A549 (cell line): ENCODE data around the gene ILDR2. TPM values are rescaled to one million over a fixed set of nuclear protein-coding genes. Genes with fewer than 3 reads are reported as not detected.

Source experiments
- ATAC-seq, 2 experiments: fragments of 200-7000 bp in 1 of 2; fragments of >200 bp in 1 of 2; cut with Nextera tagmentation in 1 of 2; cut with Tn5 transposase in 1 of 2; 3 replicates each; pipeline versions ENCODE4 v1.8.0 to v1.9.1; 2018 to 2020; ENCODE audit warnings: mild to moderate bottlenecking in 1 of 2, moderate library complexity in 1 of 2
- CTCF ChIA-PET: fragments of 300-600 bp; sonication (Branson Sonifier 250); formaldehyde crosslinking; extraction: SDS; loops from one replicate; lab custom pipeline; 2021; ENCODE audit warnings: antibody characterized with exemption, inconsistent platforms; lab: Yijun Ruan, JAX
- POLR2A ChIA-PET: fragments of 350-600 bp; formaldehyde crosslinking; extraction: SDS; loops from one replicate; lab custom pipeline; 2021; ENCODE audit warnings: antibody characterized with exemption, inconsistent platforms; lab: Yijun Ruan, JAX
- DNase-seq, 2 experiments: peaks; one replicate each; pipeline versions ENCODE4 v3.0.0 to v3.0.0-alpha.2; 2011 to 2016; ENCODE audit warnings: low read depth in 1 of 2, low spot score in 1 of 2
- FAIRE-seq: peaks from 2 replicates; lab custom pipeline; 2011; peaks lifted over from hg19 to GRCh38; lab: Jason Lieb, UNC
- H3K27ac ChIP-seq, 2 experiments: fragments of >200 bp; sonication (Bioruptor Twin); formaldehyde crosslinking; 3 replicates each; pipeline ENCODE4 v1.5.1; 2016 to 2017
- H3K4me1 ChIP-seq: fragments of >200 bp; sonication (Bioruptor Twin); formaldehyde crosslinking; 3 replicates; pipeline ENCODE4 v1.6.1; 2016
- H3K4me2 ChIP-seq: fragments of >200 bp; sonication (Bioruptor Twin); formaldehyde crosslinking; 3 replicates; pipeline ENCODE4 v1.6.1; 2016
- H3K4me3 ChIP-seq: fragments of >200 bp; sonication (Bioruptor Twin); formaldehyde crosslinking; 3 replicates; pipeline ENCODE4 v1.5.1; 2016
- H3K9me3 ChIP-seq: fragments of >200 bp; sonication (Bioruptor Twin); formaldehyde crosslinking; 3 replicates; pipeline ENCODE4 v1.6.1; 2016
- EHMT2 ChIP-seq: fragments of 200-600 bp; sonication (generic); IDR thresholded peaks from 2 replicates; pipeline ENCODE4 v1.6.1; 2016; ENCODE audit warnings: antibody characterized with exemption, low read depth, mild to moderate bottlenecking, moderate library complexity
- HDAC2 ChIP-seq: fragments of 200-600 bp; sonication (generic); IDR thresholded peaks from 2 replicates; pipeline ENCODE4 v1.6.1; 2016
- HOXB13 ChIP-seq: fragments of 250-450 bp; sonication (Bioruptor Pico); IDR thresholded peaks from 2 replicates; pipeline ENCODE4 v1.5.0; 2020; ENCODE audit warnings: low read depth, mild to moderate bottlenecking, moderate library complexity
- KDM1A ChIP-seq: fragments of 200-600 bp; sonication (generic); IDR thresholded peaks from 2 replicates; pipeline ENCODE4 v1.6.1; 2016; ENCODE audit warnings: low read depth, mild to moderate bottlenecking
- KDM5A ChIP-seq: fragments of 200-600 bp; sonication (generic); IDR thresholded peaks from 2 replicates; pipeline ENCODE4 v1.6.1; 2016; ENCODE audit warnings: antibody characterized with exemption, mild to moderate bottlenecking
- NFE2L2 ChIP-seq: fragments of 150-350 bp; conservative IDR thresholded peaks from 2 replicates; pipeline ENCODE4 v1.6.1; 2014; ENCODE audit warnings: low read length
- NPAS2 ChIP-seq: fragments of 250-450 bp; sonication (Bioruptor Pico); IDR thresholded peaks from 2 replicates; pipeline ENCODE4 v1.8.0; 2022; ENCODE audit warnings: mild to moderate bottlenecking, moderate library complexity, borderline replicate concordance
- NR3C1 ChIP-seq: fragments of >200 bp; sonication (Bioruptor Twin); formaldehyde crosslinking; IDR thresholded peaks from 3 replicates; pipeline ENCODE4 v1.6.1; 2017
- RCOR1 ChIP-seq: fragments of 150-350 bp; IDR thresholded peaks from 2 replicates; pipeline ENCODE4 v1.6.1; 2014; ENCODE audit warnings: antibody characterized with exemption, low read length, low read depth
- TP53 ChIP-seq: fragments of 250-450 bp; sonication (Bioruptor Pico); IDR thresholded peaks from 2 replicates; pipeline ENCODE4 v1.5.0; 2021; ENCODE audit warnings: mild to moderate bottlenecking, moderate library complexity
- WGBS: methylation state at CpG from one replicate; pipeline ENCODE4 v1.1.6; 2017; ENCODE audit errors: missing lambda C conversion rate; 5-methylcytosine and 5-hydroxymethylcytosine counted together
- polyA plus RNA-seq, 4 experiments: library from polyadenylated mRNA; depleted of rRNA in 3 of 4; stranded (reverse); fragments of >200 nt; fragmentation: RNase III in 1 of 4; extraction: RNeasy Plus Mini Kit Qiagen cat#74134 plus additional on column Dnase treatment in 1 of 4; gene quantifications; 2 replicates in 3 of 4; 3 replicates in 1 of 4; pipeline ENCODE4 v1.2.3, GENCODE V29; 2011 to 2017
- TF ChIP-seq, protein P1 (sequence below): fragments of 250-450 bp; sonication (Bioruptor Pico); IDR thresholded peaks from 2 replicates; pipeline ENCODE4 v1.5.0; 2021; ENCODE audit warnings: mild to moderate bottlenecking, moderate library complexity, borderline replicate concordance
- TF ChIP-seq, protein P2 (sequence below): IDR thresholded peaks from 2 replicates; pipeline ENCODE4 v1.6.1; 2012
- TF ChIP-seq, protein P3 (sequence below): IDR thresholded peaks from 2 replicates; pipeline ENCODE4 v1.6.1; 2012

The ILDR2 gene
- polyA plus RNA-seq, 2 of the 4 experiments (the other 2 are of a cell fraction), result 0.04 TPM; not detected in 1

DNA sequence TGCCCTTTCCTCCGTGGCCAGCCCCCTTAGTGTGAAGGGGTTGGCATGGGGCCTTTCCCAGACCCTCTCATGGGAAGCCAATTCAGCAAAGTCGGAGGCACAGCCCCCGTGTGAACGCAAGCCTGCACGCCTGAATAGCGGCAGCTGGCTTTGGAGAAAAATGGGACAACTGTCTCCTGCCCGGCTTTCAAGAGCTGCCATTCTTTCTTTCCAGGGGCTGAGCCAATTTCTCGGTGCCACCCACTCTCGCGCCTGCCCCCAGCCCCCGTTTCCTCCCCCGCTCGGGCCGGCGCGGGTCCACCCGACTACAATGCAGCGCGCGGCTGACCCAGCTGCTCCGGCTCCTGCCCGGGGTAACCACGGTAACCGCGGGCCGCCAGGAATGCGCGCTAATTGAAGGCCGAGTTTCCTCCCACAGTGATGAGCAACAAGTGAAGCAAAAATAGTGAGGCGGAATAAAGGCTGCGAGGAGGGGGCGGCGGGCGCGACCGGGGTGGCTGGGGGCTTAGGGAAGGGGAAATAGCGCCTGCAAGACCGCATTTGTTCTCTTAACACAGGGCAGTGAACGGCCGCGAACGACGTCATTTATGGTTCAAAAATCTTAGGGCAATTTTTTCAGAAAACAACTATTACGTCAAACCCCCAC, 27.8 kb downstream of the ILDR2 start (continued):
- TF ChIP-seq EHMT2, result no peak

DNA sequence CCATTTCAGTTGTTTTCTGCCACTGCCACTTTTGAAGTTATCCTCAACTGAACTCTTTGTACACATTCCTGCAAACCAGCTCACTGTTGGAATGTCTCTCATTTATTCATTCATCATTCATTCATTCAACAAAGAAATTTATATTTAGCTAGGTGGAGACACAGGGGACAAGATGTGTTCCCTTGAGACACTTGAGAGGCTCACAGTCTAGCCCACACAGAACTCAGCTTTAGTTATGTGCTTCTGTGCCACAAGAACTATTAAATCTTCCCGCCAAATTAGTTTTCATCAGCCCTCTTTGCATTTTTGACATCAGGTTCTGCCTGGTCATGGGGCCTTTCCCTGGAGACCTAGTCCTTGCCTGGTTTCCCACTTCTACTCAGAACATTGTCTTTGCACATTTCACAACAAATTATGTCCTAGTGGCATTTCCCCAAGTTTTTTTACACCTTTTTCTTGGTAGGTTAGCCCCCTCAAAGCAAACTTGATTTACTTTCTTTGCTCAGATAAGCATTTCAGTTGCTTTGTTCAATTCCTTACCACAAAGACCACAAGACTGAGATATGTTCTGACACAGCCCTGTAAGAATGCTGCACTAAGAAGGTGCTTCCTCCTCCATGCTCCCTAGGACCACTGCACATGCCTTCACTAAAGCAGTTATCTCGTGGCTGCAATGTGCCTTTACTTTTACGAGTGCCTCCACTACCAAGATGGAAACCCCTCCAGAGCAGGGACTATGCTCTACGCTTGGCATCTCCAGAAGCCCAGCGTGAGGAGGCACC, 31.0 kb downstream of the ILDR2 start:
- Histone ChIP-seq H3K27ac (no peak overlapping the region), H3K9me3 (no peaks in the 10 kb centered on the region), H3K4me3 (no peak overlapping the region), H3K4me2 (no peak overlapping the region), H3K4me1 (no peaks in the 10 kb centered on the region)
- WGBS, result 8% methylated on average over 5 of the region's 5 CpGs
- no peak for ATAC-seq
- no peak for FAIRE-seq
- CTCF ChIA-PET, result no interaction called here
- no peak for TF ChIP-seq NPAS2 (CRISPR knock-in tag)
- POLR2A ChIA-PET, result no interaction called here
- DNase-seq, result no peak

DNA sequence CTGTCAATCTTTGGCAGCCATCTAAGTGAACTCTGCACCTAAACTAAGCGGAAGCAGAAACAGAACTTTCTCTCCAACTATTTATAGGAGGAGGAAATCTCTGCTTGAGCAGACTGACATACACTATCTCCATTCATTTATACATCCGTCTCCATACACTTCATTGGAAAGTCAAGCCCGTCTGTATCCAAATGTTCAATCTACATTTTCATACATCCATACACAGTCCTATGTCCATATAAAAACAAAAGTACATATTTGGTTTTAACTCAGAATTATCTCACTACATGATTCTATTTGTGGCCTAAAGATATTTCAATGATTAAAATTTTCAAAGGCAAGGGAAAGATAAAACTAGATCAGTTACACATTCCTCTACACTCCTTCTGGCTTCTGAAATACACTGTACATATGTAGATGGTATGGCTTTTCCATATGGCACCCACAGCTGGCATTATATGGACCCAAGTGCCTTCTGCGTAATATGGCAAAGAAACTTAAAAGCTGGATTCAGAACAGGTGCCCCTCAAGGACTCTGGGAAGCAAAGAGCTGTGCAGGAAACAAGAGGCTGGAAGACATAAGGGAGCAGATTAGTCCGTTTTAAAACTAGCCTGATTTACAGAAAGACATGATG, 35.5 kb downstream of the ILDR2 start:
- 20% methylated on average over 5 of the region's 5 CpGs for WGBS
- Histone ChIP-seq H3K4me3 (no peak overlapping the region), H3K4me2 (no peak overlapping the region), H3K27ac (no peak overlapping the region), H3K4me1 (no peaks in the 10 kb centered on the region), H3K9me3 (no peaks in the 10 kb centered on the region)
- FAIRE-seq (no peak), DNase-seq (no peak), ATAC-seq (no peak)
- POLR2A ChIA-PET, result no interaction called here
- TF ChIP-seq NR3C1 (no peak), NFE2L2 (no peak)
- CTCF ChIA-PET, result no interaction called here

DNA sequence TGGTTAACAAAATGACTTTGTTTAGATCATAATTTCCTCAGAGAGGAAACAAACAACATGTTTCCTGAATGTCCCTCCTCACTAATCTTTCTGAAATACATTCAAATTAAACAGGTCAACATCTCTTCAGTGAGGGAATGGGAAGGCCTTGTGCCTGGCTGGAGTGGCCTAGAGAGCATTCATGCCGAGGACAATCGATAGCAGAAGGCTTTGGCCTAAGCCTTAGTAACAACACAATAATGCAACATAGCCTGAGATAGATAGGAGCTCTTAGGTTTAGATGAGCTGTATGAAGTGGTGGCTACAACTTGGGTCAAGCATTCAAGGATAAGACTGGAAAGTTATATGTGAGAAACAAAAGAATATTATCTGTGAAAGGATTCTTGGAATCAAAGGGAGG, 37.4 kb downstream of the ILDR2 start:
- TF ChIP-seq KDM1A (no peak), HDAC2 (no peak), RCOR1 (no peak), KDM5A (no peak), NR3C1 (no peak), HOXB13 (no peak), TP53 (CRISPR knock-in tag) (no peak)
- TF ChIP-seq, protein P1, sequence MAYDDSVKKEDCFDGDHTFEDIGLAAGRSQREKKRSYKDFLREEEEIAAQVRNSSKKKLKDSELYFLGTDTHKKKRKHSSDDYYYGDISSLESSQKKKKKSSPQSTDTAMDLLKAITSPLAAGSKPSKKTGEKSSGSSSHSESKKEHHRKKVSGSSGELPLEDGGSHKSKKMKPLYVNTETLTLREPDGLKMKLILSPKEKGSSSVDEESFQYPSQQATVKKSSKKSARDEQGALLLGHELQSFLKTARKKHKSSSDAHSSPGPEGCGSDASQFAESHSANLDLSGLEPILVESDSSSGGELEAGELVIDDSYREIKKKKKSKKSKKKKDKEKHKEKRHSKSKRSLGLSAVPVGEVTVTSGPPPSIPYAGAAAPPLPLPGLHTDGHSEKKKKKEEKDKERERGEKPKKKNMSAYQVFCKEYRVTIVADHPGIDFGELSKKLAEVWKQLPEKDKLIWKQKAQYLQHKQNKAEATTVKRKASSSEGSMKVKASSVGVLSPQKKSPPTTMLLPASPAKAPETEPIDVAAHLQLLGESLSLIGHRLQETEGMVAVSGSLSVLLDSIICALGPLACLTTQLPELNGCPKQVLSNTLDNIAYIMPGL, result no peak
- TF ChIP-seq, protein P2, sequence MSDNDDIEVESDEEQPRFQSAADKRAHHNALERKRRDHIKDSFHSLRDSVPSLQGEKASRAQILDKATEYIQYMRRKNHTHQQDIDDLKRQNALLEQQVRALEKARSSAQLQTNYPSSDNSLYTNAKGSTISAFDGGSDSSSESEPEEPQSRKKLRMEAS, result no peak
- TF ChIP-seq, protein P3, sequence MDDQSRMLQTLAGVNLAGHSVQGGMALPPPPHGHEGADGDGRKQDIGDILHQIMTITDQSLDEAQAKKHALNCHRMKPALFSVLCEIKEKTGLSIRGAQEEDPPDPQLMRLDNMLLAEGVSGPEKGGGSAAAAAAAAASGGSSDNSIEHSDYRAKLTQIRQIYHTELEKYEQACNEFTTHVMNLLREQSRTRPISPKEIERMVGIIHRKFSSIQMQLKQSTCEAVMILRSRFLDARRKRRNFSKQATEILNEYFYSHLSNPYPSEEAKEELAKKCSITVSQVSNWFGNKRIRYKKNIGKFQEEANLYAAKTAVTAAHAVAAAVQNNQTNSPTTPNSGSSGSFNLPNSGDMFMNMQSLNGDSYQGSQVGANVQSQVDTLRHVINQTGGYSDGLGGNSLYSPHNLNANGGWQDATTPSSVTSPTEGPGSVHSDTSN, result no peak
- ChIA-PET POLR2A (no interaction called here), CTCF (interaction anchor here (1.1 to 2.9 kb wide), 2 partner anchors 12 to 121 kb away, joined by 3 to 6 read pairs; no protein-coding TSS in a partner anchor)
- Histone ChIP-seq H3K4me3 (no peak overlapping the region), H3K4me1 (no peaks in the 10 kb centered on the region), H3K27ac (no peak overlapping the region), H3K4me2 (no peak overlapping the region), H3K9me3 (no peaks in the 10 kb centered on the region)
- WGBS, result 3% methylated on average over 2 of the region's 2 CpGs
- no peak for FAIRE-seq
- DNase-seq, result no peak
- no peak for ATAC-seq
